Measurements from ENCODE around the gene CTAGE8.
"Not testable (repeated sequence)": the region's sequence is repeated elsewhere in the genome, so short reads cannot be mapped to it uniquely, and the experiment has no call there.

The CTAGE8 gene

DNA sequence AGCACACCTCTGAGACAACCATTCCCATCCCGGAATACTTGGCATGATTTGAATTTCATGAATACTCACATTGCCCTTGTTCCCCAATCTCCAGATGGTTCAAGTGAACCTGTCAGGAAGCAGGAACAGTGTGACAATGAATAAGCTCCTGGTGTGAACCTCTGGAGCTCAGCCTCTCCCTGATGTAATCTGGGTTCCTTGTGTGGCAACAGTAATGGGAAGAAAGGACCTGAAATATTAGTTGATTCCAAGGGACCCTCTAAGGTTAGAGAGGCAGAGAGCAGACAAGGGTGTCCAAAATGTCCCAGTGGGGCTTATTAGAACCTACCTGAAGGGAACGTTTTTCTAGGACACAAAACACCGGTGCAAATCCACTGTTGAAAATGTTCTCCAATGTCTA lies 13.0 kb downstream of the CTAGE8 start:
- no peak for DNase-seq

DNA sequence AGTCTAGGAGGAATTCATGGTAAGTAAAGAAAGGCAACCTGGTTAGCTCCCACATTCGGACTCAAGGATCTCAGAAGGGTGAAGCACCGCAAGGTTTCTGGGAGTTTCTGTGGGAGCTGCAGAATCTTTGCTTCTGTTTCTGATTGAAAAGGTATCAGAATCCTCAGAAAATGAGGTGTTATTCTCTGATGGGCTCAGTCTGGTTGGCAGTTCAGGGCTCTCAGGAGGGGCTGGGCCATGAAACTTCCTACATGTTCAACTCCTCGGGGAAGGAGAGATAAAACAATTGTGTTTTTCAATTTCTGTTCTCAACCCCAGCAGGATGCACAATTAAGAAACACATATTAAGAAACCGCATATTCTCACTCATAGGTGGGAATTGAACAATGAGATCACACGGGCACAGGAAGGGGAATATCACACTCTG lies 13.6 kb downstream of the CTAGE8 start:
- peak; percentile 1 for DNase-seq

- not testable (repeated sequence) for DNase-seq
Measured at GRCh38 chr7:144252307-144252706, 16.8 kb downstream of the CTAGE8 start.

DNA sequence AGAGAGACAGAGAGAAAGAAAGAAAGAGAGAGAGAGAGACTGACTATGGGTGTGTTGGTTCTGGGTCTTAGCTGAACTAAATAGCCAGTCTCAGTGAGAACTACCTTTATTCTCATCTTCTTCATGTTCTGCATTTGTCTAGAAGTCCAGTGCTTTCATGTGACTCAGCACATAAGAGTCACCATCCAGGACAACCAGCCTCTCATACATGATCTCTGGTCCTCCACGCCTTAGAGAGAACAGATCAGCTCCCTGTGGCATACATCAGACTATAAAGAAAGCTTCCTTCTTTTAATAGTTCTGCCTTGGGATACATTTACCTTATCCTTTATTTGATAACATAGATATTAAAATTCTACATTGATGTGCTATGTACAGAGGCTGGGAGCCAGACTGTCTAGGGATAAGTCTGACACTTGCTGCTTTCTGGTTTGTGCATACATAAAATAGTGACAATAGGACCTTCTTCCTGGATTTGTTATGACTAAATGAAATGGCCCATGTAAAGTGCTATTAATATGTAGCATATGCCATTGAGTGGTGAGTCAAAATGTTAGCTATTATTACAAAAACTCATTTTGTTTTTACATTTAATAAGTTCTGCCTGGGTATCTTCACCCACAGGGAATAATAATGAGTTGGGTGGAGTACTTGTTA lies 21.3 kb downstream of the CTAGE8 start:
- not testable (repeated sequence) for DNase-seq

DNA sequence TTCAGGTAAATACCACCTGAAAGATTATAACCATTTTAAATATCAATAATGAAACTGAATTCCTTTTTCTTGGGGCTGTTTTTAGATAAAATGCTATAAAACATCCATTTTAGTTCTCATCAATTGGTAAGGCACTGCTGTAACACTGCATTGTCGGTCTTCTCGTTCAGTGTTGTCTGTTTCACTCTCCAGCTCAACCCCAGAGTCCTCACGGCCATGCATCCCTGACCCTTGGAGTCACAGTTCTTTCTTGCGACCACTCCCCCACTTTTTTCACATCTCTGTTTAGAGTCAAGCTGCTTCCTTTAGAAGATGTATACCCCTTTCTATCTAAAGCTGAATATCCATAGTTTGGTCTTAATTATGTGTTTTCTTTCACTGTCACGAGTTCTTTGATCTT lies 22.1 kb downstream of the CTAGE8 start:
- DNase-seq = not testable (repeated sequence)

DNA sequence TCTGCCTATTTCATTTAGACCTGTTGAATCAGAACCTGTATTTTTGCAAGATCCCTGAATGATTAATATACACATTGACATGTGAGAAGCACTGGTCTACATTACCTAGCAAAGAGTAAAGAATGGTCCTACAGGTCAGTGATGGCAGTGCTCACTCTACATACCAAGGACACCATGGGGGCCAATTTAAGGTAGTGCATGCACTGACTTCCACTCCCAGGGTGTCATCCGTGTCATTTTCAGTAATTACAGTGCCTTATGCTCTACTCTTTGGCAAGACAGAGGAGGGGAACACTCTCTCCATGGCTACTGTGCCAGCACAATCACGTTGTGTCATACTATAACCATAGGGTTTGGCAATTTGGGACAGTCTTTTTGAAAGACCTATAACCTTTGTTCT lies 23.7 kb downstream of the CTAGE8 start:
- not testable (repeated sequence) for DNase-seq

- DNase-seq = not testable (repeated sequence)
Measured at GRCh38 chr7:144239365-144239764, 29.7 kb downstream of the CTAGE8 start, which contains the start of gene OR2A42. TSS of gene OR2A42 (minus strand) at chr7:144239605. CDS start at chr7:144232843, 6,762 bp downstream.

- DNase-seq = not testable (repeated sequence)
Measured at GRCh38 chr7:144238530-144239082, 30.5 kb downstream of the CTAGE8 start.

DNA sequence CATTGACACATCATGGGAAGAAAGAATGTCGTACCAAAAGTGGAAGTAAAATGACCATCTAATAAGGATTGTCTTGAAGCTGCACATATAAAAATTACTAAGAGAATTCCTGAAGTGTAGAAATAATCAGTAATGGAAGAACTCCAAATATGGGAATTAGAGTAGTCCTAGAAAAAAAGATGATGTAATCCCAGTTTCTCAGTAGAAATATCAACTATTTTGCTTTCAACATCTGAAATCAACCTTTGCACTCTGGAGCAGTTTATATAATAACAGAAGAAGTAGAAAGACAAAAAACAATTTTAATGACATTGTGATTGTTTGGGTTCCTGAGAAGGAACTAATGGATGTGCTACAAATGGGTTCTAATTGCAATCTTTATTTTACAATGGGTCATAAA lies 36.0 kb downstream of the CTAGE8 start:
- DNase-seq = not testable (repeated sequence)

- not testable (repeated sequence) for DNase-seq
Measured at GRCh38 chr7:144231027-144231426, 38.1 kb downstream of the CTAGE8 start.

- not testable (repeated sequence) for DNase-seq
Measured at GRCh38 chr7:144228810-144229209, 40.3 kb downstream of the CTAGE8 start.

GRCh38 chr7:144226866-144227265 lies 42.2 kb downstream of the CTAGE8 start:
- not testable (repeated sequence) for DNase-seq

- DNase-seq = not testable (repeated sequence)
Measured at GRCh38 chr7:144223675-144224074, 45.4 kb downstream of the CTAGE8 start.

DNA sequence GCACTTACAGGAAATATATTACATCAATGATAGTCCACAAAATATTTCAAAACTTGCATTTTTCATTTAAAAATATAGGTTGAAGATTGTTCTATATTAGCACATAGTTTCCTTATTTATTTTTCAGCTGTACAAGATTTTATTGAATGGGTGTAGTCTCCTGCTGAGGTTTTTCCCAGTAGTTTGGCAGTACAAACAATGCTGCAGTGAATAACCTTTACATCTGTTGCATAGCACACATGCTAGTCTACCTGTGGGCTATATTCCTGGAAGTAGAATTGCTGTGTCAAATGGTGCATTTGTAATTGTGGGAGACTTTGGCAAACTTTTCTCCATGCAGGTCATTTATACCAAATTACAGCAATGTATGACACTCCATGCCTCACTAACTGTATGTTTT lies 48.6 kb downstream of the CTAGE8 start:
- not testable (repeated sequence) for DNase-seq

GRCh38 chr7:144219149-144219548 lies 49.9 kb downstream of the CTAGE8 start:
- not testable (repeated sequence) for DNase-seq

DNA sequence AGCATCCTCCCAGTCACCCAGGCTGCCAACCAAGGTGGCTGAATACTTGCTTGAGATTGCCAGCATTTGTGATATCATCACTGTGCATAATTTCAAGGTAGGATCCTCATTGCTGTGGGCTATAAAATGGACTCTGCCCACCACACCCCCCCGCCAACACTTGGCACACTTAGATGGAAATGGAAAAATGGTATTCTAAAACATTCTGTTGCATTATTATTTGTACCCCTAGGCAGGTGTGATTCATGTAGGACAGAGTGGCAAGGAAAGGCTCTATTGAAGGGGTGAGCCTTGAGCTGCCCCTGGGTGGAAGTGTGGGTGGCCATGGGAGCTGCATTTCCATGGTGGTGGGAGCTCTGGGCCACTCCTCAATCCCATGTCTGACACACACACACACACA lies 50.5 kb downstream of the CTAGE8 start:
- DNase-seq = not testable (repeated sequence)

- DNase-seq = not testable (repeated sequence)
Measured at GRCh38 chr7:144217200-144217599, 51.9 kb downstream of the CTAGE8 start.
